ENCODE data around the gene XRRA1. TPM values are rescaled to one million over a fixed set of nuclear protein-coding genes. Genes with fewer than 3 reads are reported as not detected.

The XRRA1 gene
- total RNA-seq, 1 experiment from 2014 or later: 17.3 TPM

DNA sequence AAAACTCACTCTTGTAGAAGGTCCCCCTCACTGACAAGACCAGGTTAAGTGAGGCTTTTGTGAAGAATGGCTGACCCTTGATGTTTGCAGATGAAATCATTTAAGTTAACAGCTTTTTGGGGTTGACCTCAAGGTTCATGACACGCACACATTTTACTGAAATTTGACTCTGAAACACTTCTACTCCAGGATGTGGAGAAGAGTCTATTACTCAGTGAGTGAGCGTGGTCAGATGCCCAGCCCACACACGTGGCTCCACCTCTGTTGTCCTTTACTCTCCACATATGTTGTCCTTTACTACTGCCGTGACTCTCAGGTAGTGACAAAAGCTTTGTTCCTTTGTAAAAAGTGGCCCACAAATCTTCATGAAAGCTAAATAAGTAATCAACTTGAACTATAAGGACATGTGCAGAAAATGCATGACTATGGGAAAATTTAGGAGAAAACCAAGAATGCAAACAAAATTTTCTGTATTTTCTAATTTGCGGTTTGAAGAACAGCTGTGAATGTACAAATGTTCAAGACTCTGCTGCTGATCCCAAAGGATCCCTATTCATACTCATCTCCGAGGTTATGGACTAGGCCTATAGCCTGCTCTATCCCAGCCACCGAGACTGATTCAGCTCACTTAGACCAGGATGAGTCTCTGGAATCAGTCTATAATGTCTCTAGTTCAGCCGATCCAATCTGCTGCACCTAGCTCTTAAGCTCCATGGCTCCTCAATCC lies 22.4 kb downstream of the XRRA1 start:
- H3K9ac ChIP-seq (ENCODE audit: low read length): no peak overlapping the region
- ChIA-PET RAD21 (ENCODE audit: low non-redundant PET in 1 of 2, low total read pairs in 2 of 2, uncharacterized antibody in 2 of 2, unreplicated experiment in 2 of 2) (no interaction called here), CTCF (interaction anchor here (0.9 kb wide), 1 partner anchor 315 kb away, joined by 3 read pairs; no protein-coding TSS in a partner anchor), POLR2A (no interaction called here)
- ATAC-seq: no peak
- no TSS peak for BruUV-seq (replicated peaks)
- no peak overlapping the region for H3K27ac ChIP-seq (ENCODE audit: low read depth, low read length)
- no peak for DNase-seq (ENCODE audit: low read depth, low spot score)
- intact Hi-C loops (cut with micrococcal nuclease): no loop called here
- H3K4me2 ChIP-seq (ENCODE audit: low read length): no peak overlapping the region
- peaks cover 6% of the 10 kb centered on the region; the same call in 1 of the 2 replicates for H4K20me1 ChIP-seq (ENCODE audit: insufficient read depth)
- H3K4me3 ChIP-seq (replicated peaks in 1 of 2; ENCODE audit: low read depth in 1 of 2, low read length in 2 of 2): no peak overlapping the region
- no peaks in the 10 kb centered on the region for H3K79me2 ChIP-seq (ENCODE audit: insufficient read depth, low read length)
- H3K36me3 ChIP-seq (ENCODE audit: control insufficient read depth in 1 of 2, insufficient read depth in 2 of 2, low read length in 2 of 2): no peaks in the 10 kb centered on the region; a peak in 1 of 4 replicates
- H2AFZ ChIP-seq (ENCODE audit: low read depth, low read length, poor library complexity, severe bottlenecking): no peak overlapping the region
- H3K9me2 ChIP-seq (ENCODE audit: insufficient read depth): no peaks in the 10 kb centered on the region
- TF ChIP-seq EGR1 (IDR thresholded peaks at IDR 0.05; ENCODE audit: low read depth): no peak
- TF ChIP-seq, protein P1, sequence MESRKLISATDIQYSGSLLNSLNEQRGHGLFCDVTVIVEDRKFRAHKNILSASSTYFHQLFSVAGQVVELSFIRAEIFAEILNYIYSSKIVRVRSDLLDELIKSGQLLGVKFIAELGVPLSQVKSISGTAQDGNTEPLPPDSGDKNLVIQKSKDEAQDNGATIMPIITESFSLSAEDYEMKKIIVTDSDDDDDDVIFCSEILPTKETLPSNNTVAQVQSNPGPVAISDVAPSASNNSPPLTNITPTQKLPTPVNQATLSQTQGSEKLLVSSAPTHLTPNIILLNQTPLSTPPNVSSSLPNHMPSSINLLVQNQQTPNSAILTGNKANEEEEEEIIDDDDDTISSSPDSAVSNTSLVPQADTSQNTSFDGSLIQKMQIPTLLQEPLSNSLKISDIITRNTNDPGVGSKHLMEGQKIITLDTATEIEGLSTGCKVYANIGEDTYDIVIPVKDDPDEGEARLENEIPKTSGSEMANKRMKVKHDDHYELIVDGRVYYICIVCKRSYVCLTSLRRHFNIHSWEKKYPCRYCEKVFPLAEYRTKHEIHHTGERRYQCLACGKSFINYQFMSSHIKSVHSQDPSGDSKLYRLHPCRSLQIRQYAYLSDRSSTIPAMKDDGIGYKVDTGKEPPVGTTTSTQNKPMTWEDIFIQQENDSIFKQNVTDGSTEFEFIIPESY (IDR thresholded peaks at IDR 0.05; ENCODE audit: extremely low read depth, insufficient replicate concordance, low read length): no peak
- no peak for TF ChIP-seq ELF1 (IDR thresholded peaks at IDR 0.05; ENCODE audit: borderline replicate concordance, low read depth)
- no peak for TF ChIP-seq POLR2AphosphoS5 (IDR thresholded peaks at IDR 0.05; ENCODE audit: low read depth, low read length)
- no peaks in the 10 kb centered on the region for H3K4me1 ChIP-seq (ENCODE audit: control insufficient read depth in 1 of 2, insufficient read depth in 2 of 2, low read length in 2 of 2)
- H3K9me3 ChIP-seq (ENCODE audit: control insufficient read depth in 1 of 2, insufficient read depth in 1 of 2, low read depth in 1 of 2, low read length in 2 of 2): no peaks in the 10 kb centered on the region
- no peaks in the 10 kb centered on the region for H3K27me3 ChIP-seq (ENCODE audit: insufficient read depth, low read length)

GRCh38 chr11:74925281-74925680 lies 23.6 kb downstream of the XRRA1 start:
- Histone ChIP-seq H3K9me3 (ENCODE audit: control insufficient read depth in 1 of 2, insufficient read depth in 1 of 2, low read depth in 1 of 2, low read length in 2 of 2) (no peaks in the 10 kb centered on the region), H3K9ac (ENCODE audit: low read length) (no peak overlapping the region), H3K36me3 (ENCODE audit: control insufficient read depth in 1 of 2, insufficient read depth in 2 of 2, low read length in 2 of 2) (no peaks in the 10 kb centered on the region; a peak in 2 of 4 replicates), H4K20me1 (ENCODE audit: insufficient read depth) (peaks cover 6% of the 10 kb centered on the region; the same call in 1 of the 2 replicates), H3K4me3 (replicated peaks in 1 of 2; ENCODE audit: low read depth in 1 of 2, low read length in 2 of 2) (no peak overlapping the region), H3K4me2 (ENCODE audit: low read length) (no peak overlapping the region), H3K27ac (ENCODE audit: low read depth, low read length) (no peak overlapping the region), H3K4me1 (ENCODE audit: control insufficient read depth in 1 of 2, insufficient read depth in 2 of 2, low read length in 2 of 2) (no peaks in the 10 kb centered on the region), H3K27me3 (ENCODE audit: insufficient read depth, low read length) (no peaks in the 10 kb centered on the region), H3K79me2 (ENCODE audit: insufficient read depth, low read length) (no peaks in the 10 kb centered on the region), H3K9me2 (ENCODE audit: insufficient read depth) (no peaks in the 10 kb centered on the region), H2AFZ (ENCODE audit: low read depth, low read length, poor library complexity, severe bottlenecking) (no peak overlapping the region)
- ChIA-PET CTCF (no interaction called here), POLR2A (no interaction called here), RAD21 (ENCODE audit: low non-redundant PET in 1 of 2, low total read pairs in 2 of 2, uncharacterized antibody in 2 of 2, unreplicated experiment in 2 of 2) (no interaction called here)
- ATAC-seq (no peak), DNase-seq (ENCODE audit: low read depth, low spot score) (no peak)
- intact Hi-C loops (cut with micrococcal nuclease): no loop called here
- no TSS peak for BruUV-seq (replicated peaks)
- TF ChIP-seq MAX (IDR thresholded peaks at IDR 0.05) (no peak), YY1 (IDR thresholded peaks at IDR 0.05; ENCODE audit: extremely low read depth, insufficient replicate concordance, low read depth, low read length) (no peak), POLR2A (IDR thresholded peaks at IDR 0.05; ENCODE audit: borderline replicate concordance, extremely low read depth, insufficient read depth, insufficient read length) (no peak), JUND (IDR thresholded peaks at IDR 0.05) (no peak), FOSL1 (IDR thresholded peaks at IDR 0.05; ENCODE audit: low read depth) (no peak), ZFX (IDR thresholded peaks at IDR 0.05) (no peak), RAD21 (IDR thresholded peaks at IDR 0.05; ENCODE audit: low read depth) (no peak), TCF7L2 (IDR thresholded peaks at IDR 0.05; ENCODE audit: borderline replicate concordance, extremely low read depth, insufficient read depth, insufficient read length) (no peak), EGR1 (IDR thresholded peaks at IDR 0.05; ENCODE audit: low read depth) (no peak), SIN3A (IDR thresholded peaks at IDR 0.05; ENCODE audit: low read depth) (no peak), SP1 (IDR thresholded peaks at IDR 0.05; ENCODE audit: low read depth) (no peak), SRF (IDR thresholded peaks at IDR 0.05; ENCODE audit: low read depth) (no peak), ZNF274 (IDR thresholded peaks at IDR 0.05; ENCODE audit: low read depth, low read length) (no peak)
- TF ChIP-seq, protein P2, sequence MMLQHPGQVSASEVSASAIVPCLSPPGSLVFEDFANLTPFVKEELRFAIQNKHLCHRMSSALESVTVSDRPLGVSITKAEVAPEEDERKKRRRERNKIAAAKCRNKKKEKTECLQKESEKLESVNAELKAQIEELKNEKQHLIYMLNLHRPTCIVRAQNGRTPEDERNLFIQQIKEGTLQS (IDR thresholded peaks at IDR 0.05): no peak
- TF ChIP-seq, protein P1 (IDR thresholded peaks at IDR 0.05; ENCODE audit: extremely low read depth, insufficient replicate concordance, low read length): no peak
